ENCODE measurements around the gene UBE2D2. TPM values are rescaled to one million over a fixed set of nuclear protein-coding genes. Genes with fewer than 3 reads are reported as not detected.
A peak's percentile ranks its signal among the peaks of the same experiment; 100 is the strongest.

Gene UBE2D2
- total RNA-seq, 1 donor from 2014 or later, result 214 TPM

DNA sequence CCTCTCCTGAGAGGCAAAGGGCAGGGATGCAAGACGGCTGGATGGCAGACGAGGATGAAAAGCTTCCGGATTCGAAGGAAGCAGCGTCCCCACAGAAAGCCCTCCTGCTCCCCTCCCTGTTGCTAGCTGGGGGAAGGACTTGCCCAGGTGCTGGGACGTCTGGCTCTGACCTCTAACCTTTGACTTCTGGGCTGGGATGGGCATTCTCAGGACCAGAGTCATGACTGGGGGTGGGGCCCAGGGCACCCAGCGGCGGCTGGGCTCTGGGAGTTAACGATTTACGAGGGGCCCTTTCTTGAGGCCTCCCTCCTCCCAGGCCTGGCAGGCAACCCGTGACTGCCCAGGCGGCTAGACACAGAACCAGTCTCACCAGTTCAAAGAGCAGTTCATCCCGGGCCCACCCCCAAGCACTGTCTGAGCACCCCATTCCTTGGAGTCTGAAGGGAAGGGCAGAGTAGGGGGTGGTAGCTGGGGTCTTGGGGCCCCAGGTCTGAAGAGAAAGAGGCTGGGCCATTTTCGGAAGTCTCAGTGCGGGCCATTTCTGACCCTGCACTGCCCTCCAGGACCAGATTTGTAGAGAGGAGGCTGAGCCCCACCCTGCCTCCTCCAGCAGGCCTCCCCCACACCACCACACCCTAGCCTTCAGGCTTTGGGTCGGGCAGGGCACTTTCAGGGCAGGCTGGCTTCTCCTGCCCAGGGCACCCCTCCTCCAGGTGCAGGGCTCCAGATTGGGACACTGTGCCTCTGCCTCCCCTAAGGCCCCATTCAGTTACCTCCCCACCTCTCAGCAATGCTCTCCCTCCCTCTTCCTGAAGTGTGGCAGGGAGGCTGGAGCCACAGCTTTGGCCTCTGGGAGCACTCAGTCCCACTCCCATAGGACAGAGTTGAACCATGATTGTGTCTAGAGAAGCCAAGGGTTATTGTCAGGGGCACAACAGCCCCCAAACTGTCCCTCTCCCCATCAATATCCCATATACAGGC is 82.0 kb downstream of the UBE2D2 start:
- Mint-ChIP-seq H3K4me3 (ENCODE audit: unreplicated experiment) (peak overlapping the region; percentile 47), H3K9me3 (ENCODE audit: unreplicated experiment) (no peaks in the 10 kb centered on the region), H3K4me1 (ENCODE audit: unreplicated experiment) (peaks cover 36% of the 10 kb centered on the region), H3K36me3 (ENCODE audit: low read depth, unreplicated experiment) (peaks cover 3% of the 10 kb centered on the region), H3K27ac (ENCODE audit: unreplicated experiment) (no peak overlapping the region), H3K27me3 (ENCODE audit: unreplicated experiment) (peaks cover 16% of the 10 kb centered on the region)
- DNase-seq (ENCODE audit: low spot score), result peak; percentile 3
- no peak for TF ChIP-seq CTCF (IDR thresholded peaks at IDR 0.05; ENCODE audit: unreplicated experiment)

- peak overlapping the region; percentile 41 for H3K27ac Mint-ChIP-seq (ENCODE audit: unreplicated experiment)
- H3K4me1 Mint-ChIP-seq (ENCODE audit: unreplicated experiment), result peaks cover 36% of the 10 kb centered on the region
- H3K36me3 Mint-ChIP-seq (ENCODE audit: low read depth, unreplicated experiment), result peaks cover 3% of the 10 kb centered on the region
- DNase-seq (ENCODE audit: low spot score), result peak; percentile 3
- H3K27me3 Mint-ChIP-seq (ENCODE audit: unreplicated experiment), result peaks cover 13% of the 10 kb centered on the region
- H3K9me3 Mint-ChIP-seq (ENCODE audit: unreplicated experiment), result no peaks in the 10 kb centered on the region
- H3K4me3 Mint-ChIP-seq (ENCODE audit: unreplicated experiment), result peak overlapping the region; percentile 23
- no peak for TF ChIP-seq CTCF (IDR thresholded peaks at IDR 0.05; ENCODE audit: unreplicated experiment)
Observed at GRCh38 chr5:139644001-139644456, 82.9 kb downstream of the UBE2D2 start.

DNA sequence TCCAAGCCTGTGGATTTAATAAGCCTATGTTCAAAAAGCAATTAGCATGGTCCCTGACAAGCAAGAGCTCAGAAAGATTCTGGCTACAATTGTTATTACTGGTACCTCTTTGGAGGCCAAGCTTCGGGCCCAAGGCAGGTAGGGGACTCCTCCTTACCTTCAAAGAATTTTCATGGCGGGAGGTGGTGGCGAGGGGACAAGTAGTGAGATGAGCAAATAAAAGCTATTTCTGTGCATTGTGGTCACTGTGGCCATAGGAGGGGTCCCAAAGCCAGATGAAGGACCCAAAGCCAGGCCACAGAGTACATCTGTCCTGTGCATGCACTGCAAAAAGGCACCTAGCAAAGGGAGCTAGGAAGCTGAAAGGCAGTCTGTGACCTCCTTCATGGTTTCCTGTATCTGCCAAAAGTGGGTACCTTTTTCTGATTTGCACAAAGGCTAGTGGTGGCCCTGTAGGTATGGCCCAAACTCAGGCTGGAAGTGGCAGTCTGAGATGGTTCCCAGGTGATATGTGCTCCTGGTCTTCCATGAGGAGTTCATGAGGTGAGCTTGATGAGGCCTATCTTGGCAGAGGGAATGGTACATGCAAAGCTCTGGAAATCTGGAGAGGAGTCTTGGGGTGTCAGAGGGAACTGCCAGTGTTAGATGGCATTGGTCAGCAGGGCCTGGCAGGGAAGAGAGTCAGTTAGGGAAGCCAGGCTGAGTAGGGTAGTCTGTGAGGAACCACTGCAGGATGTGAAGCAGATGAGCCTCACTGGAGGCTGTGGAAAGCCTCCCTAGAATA is 83.7 kb downstream of the UBE2D2 start:
- Mint-ChIP-seq H3K27ac (ENCODE audit: unreplicated experiment) (peak overlapping the region; percentile 41), H3K4me3 (ENCODE audit: unreplicated experiment) (no peak overlapping the region), H3K4me1 (ENCODE audit: unreplicated experiment) (peaks cover 33% of the 10 kb centered on the region), H3K36me3 (ENCODE audit: low read depth, unreplicated experiment) (peaks cover 3% of the 10 kb centered on the region), H3K9me3 (ENCODE audit: unreplicated experiment) (no peaks in the 10 kb centered on the region), H3K27me3 (ENCODE audit: unreplicated experiment) (peaks cover 15% of the 10 kb centered on the region)
- no peak for DNase-seq (ENCODE audit: low spot score)
- no peak for TF ChIP-seq CTCF (IDR thresholded peaks at IDR 0.05; ENCODE audit: unreplicated experiment)

- Mint-ChIP-seq H3K9me3 (ENCODE audit: unreplicated experiment) (no peaks in the 10 kb centered on the region), H3K27ac (ENCODE audit: unreplicated experiment) (no peak overlapping the region), H3K27me3 (ENCODE audit: unreplicated experiment) (peaks cover 14% of the 10 kb centered on the region), H3K36me3 (ENCODE audit: low read depth, unreplicated experiment) (peaks cover 3% of the 10 kb centered on the region), H3K4me1 (ENCODE audit: unreplicated experiment) (peaks cover 32% of the 10 kb centered on the region), H3K4me3 (ENCODE audit: unreplicated experiment) (no peak overlapping the region)
- DNase-seq (ENCODE audit: low spot score), result no peak
- TF ChIP-seq CTCF (IDR thresholded peaks at IDR 0.05; ENCODE audit: unreplicated experiment), result no peak
Observed at GRCh38 chr5:139645430-139645871, 84.3 kb downstream of the UBE2D2 start.

All from endothelial cell (in vitro differentiated cells).